H1 (cell line): ENCODE data around the gene OPHN1. TPM values are rescaled to one million over a fixed set of nuclear protein-coding genes. Genes with fewer than 3 reads are reported as not detected.

Experiments used
- CTCF ChIA-PET: fragments of 300-600 bp; sonication (Branson Sonifier 250); formaldehyde crosslinking; loops from one replicate; lab custom pipeline; 2021; ENCODE audit not compliant: partially characterized antibody; lab: Charles Lee
- POLR2A ChIA-PET: fragments of 300-600 bp; sonication (Branson Sonifier 250); formaldehyde crosslinking; loops from one replicate; lab custom pipeline; 2021; ENCODE audit warnings: inconsistent platforms; ENCODE audit not compliant: partially characterized antibody; lab: Charles Lee
- DNase-seq, 2 experiments: peaks; one replicate each; pipeline versions ENCODE4 v3.0.0 to v3.0.0-alpha.2; 2010 to 2022; ENCODE audit warnings: low spot score in 2 of 2, low read depth in 1 of 2, mixed read lengths in 1 of 2
- FAIRE-seq: peaks from 2 replicates; lab custom pipeline; 2011; peaks lifted over from hg19 to GRCh38; lab: Jason Lieb, UNC
- H2AFZ ChIP-seq: 2 replicates; pipeline ENCODE4 v1.8.1; 2012; ENCODE audit warnings: low read length, inconsistent platforms
- H2AK5ac ChIP-seq: 2 replicates; pipeline ENCODE4 v1.6.1; 2013; ENCODE audit warnings: low read depth, low read length
- H2BK120ac ChIP-seq: replicated peaks from 2 replicates; pipeline ENCODE3; 2013; ENCODE audit warnings: low read depth, low read length, inconsistent platforms
- H2BK12ac ChIP-seq: 2 replicates; pipeline ENCODE4 v1.6.1; 2013; ENCODE audit warnings: low read depth, low read length
- H2BK15ac ChIP-seq: 2 replicates; pipeline ENCODE4 v1.6.1; 2013; ENCODE audit warnings: low read length
- H2BK20ac ChIP-seq: 2 replicates; pipeline ENCODE4 v1.6.1; 2013; ENCODE audit warnings: low read length
- H2BK5ac ChIP-seq: 2 replicates; pipeline ENCODE4 v1.6.1; 2013; ENCODE audit warnings: low read depth, low read length
- H3K14ac ChIP-seq: 2 replicates; pipeline ENCODE4 v1.6.1; 2013; ENCODE audit warnings: inconsistent platforms; ENCODE audit not compliant: insufficient read length
- H3K18ac ChIP-seq: 2 replicates; pipeline ENCODE4 v1.6.1; 2013; ENCODE audit warnings: low read length; ENCODE audit errors: extremely low read depth
- H3K23ac ChIP-seq: 2 replicates; pipeline ENCODE4 v1.6.1; 2013; ENCODE audit warnings: inconsistent platforms; ENCODE audit not compliant: insufficient read length
- H3K23me2 ChIP-seq: 2 replicates; pipeline ENCODE4 v1.6.1; 2013; ENCODE audit warnings: low read depth, low read length
- H3K27ac ChIP-seq: 2 replicates; pipeline ENCODE4 v1.6.1; 2011; ENCODE audit warnings: low read depth, low read length, inconsistent platforms
- H3K27me3 ChIP-seq, 4 experiments: replicated peaks in 1 of 4; 1 replicate in 1 of 4; 2 replicates in 3 of 4; pipeline versions ENCODE4 v1.6.1 to v1.8.1; 2011 to 2013; ENCODE audit warnings: low read length in 3 of 4, mild to moderate bottlenecking in 3 of 4, inconsistent platforms in 2 of 4, mixed read lengths in 2 of 4, moderate library complexity in 1 of 4; ENCODE audit not compliant: control insufficient read depth in 3 of 4, insufficient read depth in 3 of 4; ENCODE audit errors: extremely low read depth in 1 of 4
- H3K36me3 ChIP-seq, 4 experiments: 2 replicates each; pipeline versions ENCODE4 v1.6.1 to v1.8.1; 2011 to 2013; ENCODE audit warnings: mild to moderate bottlenecking in 4 of 4, low read length in 3 of 4, moderate library complexity in 2 of 4, control low read depth in 1 of 4, inconsistent platforms in 1 of 4; ENCODE audit not compliant: insufficient read depth in 4 of 4, control insufficient read depth in 2 of 4
- H3K4ac ChIP-seq: replicated peaks from 2 replicates; pipeline ENCODE3; 2013; ENCODE audit warnings: low read length, low read depth, mixed read lengths, inconsistent platforms; ENCODE audit not compliant: insufficient read length
- H3K4me1 ChIP-seq, 4 experiments: replicated peaks in 1 of 4; 1 replicate in 1 of 4; 2 replicates in 3 of 4; pipeline versions ENCODE4 v1.6.1 to v1.8.1; 2011 to 2013; ENCODE audit warnings: low read length in 3 of 4, inconsistent platforms in 2 of 4, mixed read lengths in 1 of 4; ENCODE audit not compliant: insufficient read depth in 4 of 4, control insufficient read depth in 3 of 4
- H3K4me2 ChIP-seq, 2 experiments: 2 replicates each; pipeline versions ENCODE4 v1.6.1 to v1.8.1; 2011 to 2013; ENCODE audit warnings: low read depth in 2 of 2, low read length in 2 of 2, control low read depth in 1 of 2, inconsistent platforms in 1 of 2, mild to moderate bottlenecking in 1 of 2; ENCODE audit not compliant: insufficient read depth in 1 of 2
- H3K4me3 ChIP-seq, 4 experiments: fragments of 200-600, 300-600 bp in 1 of 4; sonication (generic), shearing (Covaris generic), sonication (Bioruptor Twin) in 1 of 4; 2 replicates each; pipeline versions ENCODE4 v1.5.1 to v1.8.1; 2011 to 2016; ENCODE audit warnings: low read length in 4 of 4, low read depth in 3 of 4, control low read depth in 2 of 4, inconsistent platforms in 2 of 4, mild to moderate bottlenecking in 2 of 4, mixed read lengths in 1 of 4, moderate library complexity in 1 of 4; ENCODE audit not compliant: insufficient read depth in 2 of 4; ENCODE audit errors: extremely low read depth in 1 of 4
- H3K56ac ChIP-seq: replicated peaks from 2 replicates; pipeline ENCODE3; 2013; ENCODE audit warnings: low read depth, mild to moderate bottlenecking, mixed read lengths, low read length, inconsistent platforms; ENCODE audit not compliant: insufficient read length
- H3K79me1 ChIP-seq: 2 replicates; pipeline ENCODE4 v1.6.1; 2013; ENCODE audit warnings: low read depth, low read length, control low read depth
- H3K79me2 ChIP-seq, 2 experiments: 2 replicates each; pipeline versions ENCODE4 v1.6.1 to v1.8.1; 2012 to 2013; ENCODE audit warnings: low read length in 2 of 2, mild to moderate bottlenecking in 2 of 2, inconsistent platforms in 1 of 2; ENCODE audit not compliant: insufficient read depth in 2 of 2, control insufficient read depth in 1 of 2
- H3K9ac ChIP-seq, 4 experiments: replicated peaks in 1 of 4; 1 replicate in 1 of 4; 2 replicates in 3 of 4; pipeline versions ENCODE4 v1.6.1 to v1.8.1; 2011 to 2013; ENCODE audit warnings: low read depth in 3 of 4, low read length in 3 of 4, control low read depth in 2 of 4, mild to moderate bottlenecking in 2 of 4, moderate library complexity in 2 of 4, inconsistent platforms in 1 of 4; ENCODE audit errors: extremely low read depth in 1 of 4
- H3K9me3 ChIP-seq, 2 experiments: 2 replicates each; pipeline versions ENCODE4 v1.6.1 to v1.8.1; 2012 to 2013; ENCODE audit warnings: mild to moderate bottlenecking in 2 of 2, moderate library complexity in 2 of 2, control low read depth in 1 of 2, inconsistent platforms in 1 of 2, low read depth in 1 of 2, low read length in 1 of 2, mixed read lengths in 1 of 2; ENCODE audit not compliant: insufficient read depth in 2 of 2
- H4K20me1 ChIP-seq, 2 experiments: replicated peaks in 1 of 2; 2 replicates each; pipeline versions ENCODE3 to v1.8.1; 2011 to 2013; ENCODE audit warnings: inconsistent platforms in 2 of 2, low read length in 2 of 2, mild to moderate bottlenecking in 1 of 2; ENCODE audit not compliant: insufficient read depth in 2 of 2, control insufficient read depth in 1 of 2
- H4K5ac ChIP-seq: 2 replicates; pipeline ENCODE4 v1.6.1; 2013; ENCODE audit warnings: low read length, low read depth, mixed read lengths, inconsistent platforms; ENCODE audit not compliant: insufficient read length
- H4K8ac ChIP-seq: 2 replicates; pipeline ENCODE4 v1.8.0; 2013; ENCODE audit warnings: mild to moderate bottlenecking, moderate library complexity, low read length, inconsistent platforms; ENCODE audit not compliant: insufficient read depth; ENCODE audit errors: extremely low read depth
- H4K91ac ChIP-seq: replicated peaks from 2 replicates; pipeline ENCODE3; 2013; ENCODE audit warnings: low read length, mixed read lengths, inconsistent platforms; ENCODE audit not compliant: insufficient read length
- BRCA1 ChIP-seq: IDR thresholded peaks from 2 replicates; pipeline ENCODE4 v1.6.1; 2012; ENCODE audit warnings: low read depth, low read length, improper control_type of control experiment
- JUN ChIP-seq: IDR thresholded peaks from 2 replicates; pipeline ENCODE4 v1.6.1; 2011; ENCODE audit warnings: low read depth, mild to moderate bottlenecking, improper control_type of control experiment, low read length
- MAFK ChIP-seq: IDR thresholded peaks from 2 replicates; pipeline ENCODE4 v1.6.1; 2012; ENCODE audit warnings: low read depth, mild to moderate bottlenecking, improper control_type of control experiment, low read length
- NRF1 ChIP-seq: IDR thresholded peaks from 2 replicates; pipeline ENCODE4 v1.6.1; 2011; ENCODE audit warnings: mild to moderate bottlenecking, low read depth, low read length, improper control_type of control experiment
- TAF1 ChIP-seq: IDR thresholded peaks from 2 replicates; pipeline ENCODE4 v1.6.1; 2011; ENCODE audit warnings: mild to moderate bottlenecking, low read depth, low read length
- TCF12 ChIP-seq: IDR thresholded peaks from 2 replicates; pipeline ENCODE4 v1.6.1; 2011; ENCODE audit warnings: low read depth, mild to moderate bottlenecking, low read length
- WGBS, 2 experiments: shearing (Covaris generic) in 1 of 2; methylation state at CpG; one replicate each; pipeline versions ENCODE4 v1.1.6 to v1.1.7; 2013 to 2015; ENCODE audit warnings: low lambda C conversion rate in 2 of 2, mixed read lengths in 2 of 2, inconsistent platforms in 1 of 2, low coverage in 1 of 2, missing lambda C conversion rate in 1 of 2; ENCODE audit not compliant: insufficient replicate concordance in 2 of 2, insufficient coverage in 1 of 2, insufficient read length in 1 of 2; ENCODE audit errors: extremely low coverage in 1 of 2, missing lambda C conversion rate in 1 of 2; 5-methylcytosine and 5-hydroxymethylcytosine counted together
- polyA plus RNA-seq, 7 experiments: library from polyadenylated mRNA; depleted of rRNA in 3 of 7; stranded (reverse) in 5 of 7; unstranded in 2 of 7; fragments of >200 nt in 5 of 7; fragments of 200-250 nt in 2 of 7; gene quantifications; 1 replicate in 5 of 7; 2 replicates in 1 of 7; 4 replicates in 1 of 7; pipeline versions ENCODE4 v1.2.1 to v1.2.3, GENCODE V29; 2011 to 2013; ENCODE audit warnings: missing spikeins in 2 of 7, mixed read lengths in 2 of 7
- total RNA-seq: library from RNA; stranded (reverse); fragmentation: NEBNext Ultra II Directional; extraction: Animal tissue kit (Norgen Biotek cat#: 25700); gene quantifications from 2 replicates; pipeline ENCODE4 v1.2.1, GENCODE V29; 2021
- TF ChIP-seq, protein P1 (sequence below): IDR thresholded peaks from 2 replicates; pipeline ENCODE4 v1.6.1; 2011; ENCODE audit warnings: low read depth, mild to moderate bottlenecking, low read length; ENCODE audit not compliant: insufficient read depth

The OPHN1 gene
- total and polyA plus RNA-seq, 2 of the 8 experiments (the other 6 are each of a cell fraction or from before 2014, with no cell fraction given), result 1.2 to 3.5 TPM

DNA sequence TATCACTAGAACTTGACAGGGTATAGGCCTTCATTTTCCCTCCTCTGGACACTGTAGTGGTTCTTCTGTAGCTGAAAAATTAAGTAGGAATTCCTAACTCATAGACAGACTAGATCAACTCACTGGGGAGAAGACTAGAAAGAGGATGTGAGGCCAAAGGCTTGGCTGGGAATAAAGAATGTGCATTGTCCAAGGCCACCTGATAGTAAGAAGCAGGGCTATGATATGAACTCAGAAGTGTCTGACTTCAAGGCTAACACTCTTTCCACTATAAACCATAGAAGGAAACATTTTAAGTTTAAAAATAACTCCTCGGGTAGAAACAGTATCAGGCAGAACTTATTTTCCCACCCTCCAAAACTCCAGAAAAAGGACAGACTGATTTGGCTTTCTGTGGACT is 346.6 kb downstream of the OPHN1 start:
- Histone ChIP-seq H4K20me1 (no peaks in the 10 kb centered on the region), H2AK5ac (no peak overlapping the region), H3K4me3 (no peak overlapping the region), H4K91ac (no peak overlapping the region), H2AFZ (no peak overlapping the region), H3K36me3 (no peaks in the 10 kb centered on the region), H2BK120ac (no peak overlapping the region), H3K23ac (no peak overlapping the region), H2BK5ac (no peak overlapping the region), H3K23me2 (no peaks in the 10 kb centered on the region), H2BK20ac (no peak overlapping the region), H3K4ac (no peak overlapping the region), H2BK12ac (no peak overlapping the region), H3K27me3 (no peaks in the 10 kb centered on the region), H3K14ac (no peak overlapping the region), H3K79me1 (no peaks in the 10 kb centered on the region), H3K4me1 (no peaks in the 10 kb centered on the region), H4K5ac (no peak overlapping the region), H3K9ac (no peak overlapping the region), H4K8ac (no peak overlapping the region), H3K56ac (no peak overlapping the region), H3K79me2 (no peaks in the 10 kb centered on the region), H3K9me3 (no peaks in the 10 kb centered on the region), H3K27ac (no peak overlapping the region), H3K4me2 (no peak overlapping the region), H2BK15ac (no peak overlapping the region), H3K18ac (no peak overlapping the region)
- DNase-seq (no peak), FAIRE-seq (no peak)
- POLR2A ChIA-PET, result no interaction called here
- CTCF ChIA-PET, result no interaction called here
- WGBS, 2 experiments, result 100% methylated on average over 1 of the region's 1 CpG; no CpG with 5 or more reads in 1 of the 2 experiments
- no peak for TF ChIP-seq NRF1
- TF ChIP-seq TCF12, result no peak
- no peak for TF ChIP-seq TAF1
- TF ChIP-seq, protein P1, sequence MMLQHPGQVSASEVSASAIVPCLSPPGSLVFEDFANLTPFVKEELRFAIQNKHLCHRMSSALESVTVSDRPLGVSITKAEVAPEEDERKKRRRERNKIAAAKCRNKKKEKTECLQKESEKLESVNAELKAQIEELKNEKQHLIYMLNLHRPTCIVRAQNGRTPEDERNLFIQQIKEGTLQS, result no peak
- no peak for TF ChIP-seq MAFK
- TF ChIP-seq BRCA1, result no peak
- no peak for TF ChIP-seq JUN
